ENCODE data around the gene FOXN3.

FOXN3 gene

GRCh38 chr14:89259951-89260609 is 157.0 kb downstream of the FOXN3 start:
- peaks cover 2 to 9% (median 4%) of the 10 kb centered on the region in 4 experiments for H3K36me3 ChIP-seq (ENCODE audit: control insufficient read depth in 4 of 4, insufficient read depth in 4 of 4, low read length in 3 of 4)
- H3K27me3 ChIP-seq (replicated peaks in 2 of 5; ENCODE audit: control insufficient read depth in 4 of 5, insufficient read depth in 5 of 5, low read length in 4 of 5) = no peaks in the 10 kb centered on the region
- 83% methylated on average over 6 of the region's 15 CpGs for WGBS (ENCODE audit: insufficient coverage)
- no peak overlapping the region for H3K4me3 ChIP-seq (ENCODE audit: control insufficient read depth in 1 of 7, extremely low read depth in 1 of 7, insufficient read depth in 4 of 7, low read depth in 2 of 7, low read length in 6 of 7)
- no peaks in the 10 kb centered on the region for H3K4me1 ChIP-seq (ENCODE audit: control extremely low read depth in 1 of 4, control insufficient read depth in 4 of 4, insufficient read depth in 4 of 4, low read length in 3 of 4)
- no peak for DNase-seq
- POLR2A ChIA-PET = no interaction called here
- CTCF ChIA-PET = interaction anchor here (0.8 to 4.2 kb wide), 3 partner anchors 8 to 19 kb away, joined by 3 to 21 read pairs (median 3); no protein-coding TSS in a partner anchor
- no peaks in the 10 kb centered on the region for H3K9me3 ChIP-seq (ENCODE audit: control extremely low read depth in 1 of 5, control insufficient read depth in 4 of 5, insufficient read depth in 2 of 5, low read depth in 1 of 5, low read length in 4 of 5)
- H3K27ac ChIP-seq (ENCODE audit: insufficient read depth in 1 of 2, low read depth in 1 of 2, low read length in 2 of 2, poor library complexity in 1 of 2, severe bottlenecking in 2 of 2) = no peak overlapping the region

GRCh38 chr14:89258728-89259273 is 158.2 kb downstream of the FOXN3 start:
- no peak for DNase-seq
- WGBS (ENCODE audit: insufficient coverage) = 80% methylated on average over 5 of the region's 6 CpGs
- ChIA-PET POLR2A (no interaction called here), CTCF (interaction anchor here (1.2 to 4.2 kb wide), 2 partner anchors 14 to 18 kb away, joined by 3 to 21 read pairs; no protein-coding TSS in a partner anchor)
- no peaks in the 10 kb centered on the region for H3K9me3 ChIP-seq (ENCODE audit: control extremely low read depth in 1 of 5, control insufficient read depth in 4 of 5, insufficient read depth in 2 of 5, low read depth in 1 of 5, low read length in 4 of 5)
- H3K4me1 ChIP-seq (ENCODE audit: control extremely low read depth in 1 of 4, control insufficient read depth in 4 of 4, insufficient read depth in 4 of 4, low read length in 3 of 4) = no peaks in the 10 kb centered on the region
- no peaks in the 10 kb centered on the region for H3K27me3 ChIP-seq (replicated peaks in 2 of 5; ENCODE audit: control insufficient read depth in 4 of 5, insufficient read depth in 5 of 5, low read length in 4 of 5)
- H3K4me3 ChIP-seq (ENCODE audit: control insufficient read depth in 1 of 7, extremely low read depth in 1 of 7, insufficient read depth in 4 of 7, low read depth in 2 of 7, low read length in 6 of 7) = no peak overlapping the region
- H3K36me3 ChIP-seq (ENCODE audit: control insufficient read depth in 4 of 4, insufficient read depth in 4 of 4, low read length in 3 of 4) = peaks cover 3 to 14% (median 4%) of the 10 kb centered on the region in 4 experiments
- H3K27ac ChIP-seq (ENCODE audit: insufficient read depth in 1 of 2, low read depth in 1 of 2, low read length in 2 of 2, poor library complexity in 1 of 2, severe bottlenecking in 2 of 2) = no peak overlapping the region

- no peak for DNase-seq
- WGBS (ENCODE audit: insufficient coverage) = no CpG with 5 or more reads among the region's 1 CpG
- Histone ChIP-seq H3K36me3 (ENCODE audit: control insufficient read depth in 4 of 4, insufficient read depth in 4 of 4, low read length in 3 of 4) (peaks cover 3 to 14% (median 4%) of the 10 kb centered on the region in 4 experiments), H3K4me1 (ENCODE audit: control extremely low read depth in 1 of 4, control insufficient read depth in 4 of 4, insufficient read depth in 4 of 4, low read length in 3 of 4) (no peaks in the 10 kb centered on the region), H3K4me3 (ENCODE audit: control insufficient read depth in 1 of 7, extremely low read depth in 1 of 7, insufficient read depth in 4 of 7, low read depth in 2 of 7, low read length in 6 of 7) (no peak overlapping the region), H3K27me3 (replicated peaks in 2 of 5; ENCODE audit: control insufficient read depth in 4 of 5, insufficient read depth in 5 of 5, low read length in 4 of 5) (no peaks in the 10 kb centered on the region), H3K9me3 (ENCODE audit: control extremely low read depth in 1 of 5, control insufficient read depth in 4 of 5, insufficient read depth in 2 of 5, low read depth in 1 of 5, low read length in 4 of 5) (no peaks in the 10 kb centered on the region), H3K27ac (ENCODE audit: insufficient read depth in 1 of 2, low read depth in 1 of 2, low read length in 2 of 2, poor library complexity in 1 of 2, severe bottlenecking in 2 of 2) (no peak overlapping the region)
- POLR2A ChIA-PET = no interaction called here
- CTCF ChIA-PET = interaction anchor here (1.3 kb wide), 1 partner anchor 47 kb away, joined by 3 read pairs; no protein-coding TSS in a partner anchor
These were observed 160.1 kb downstream of the FOXN3 start for GRCh38 chr14:89256951-89257350.

- Histone ChIP-seq H3K27me3 (replicated peaks in 2 of 5; ENCODE audit: control insufficient read depth in 4 of 5, insufficient read depth in 5 of 5, low read length in 4 of 5) (no peaks in the 10 kb centered on the region), H3K9me3 (ENCODE audit: control extremely low read depth in 1 of 5, control insufficient read depth in 4 of 5, insufficient read depth in 2 of 5, low read depth in 1 of 5, low read length in 4 of 5) (no peaks in the 10 kb centered on the region), H3K4me1 (ENCODE audit: control extremely low read depth in 1 of 4, control insufficient read depth in 4 of 4, insufficient read depth in 4 of 4, low read length in 3 of 4) (no peaks in the 10 kb centered on the region), H3K27ac (ENCODE audit: insufficient read depth in 1 of 2, low read depth in 1 of 2, low read length in 2 of 2, poor library complexity in 1 of 2, severe bottlenecking in 2 of 2) (no peak overlapping the region), H3K4me3 (ENCODE audit: control insufficient read depth in 1 of 7, extremely low read depth in 1 of 7, insufficient read depth in 4 of 7, low read depth in 2 of 7, low read length in 6 of 7) (no peak overlapping the region), H3K36me3 (ENCODE audit: control insufficient read depth in 4 of 4, insufficient read depth in 4 of 4, low read length in 3 of 4) (peaks cover 3 to 14% (median 4%) of the 10 kb centered on the region in 4 experiments)
- ChIA-PET POLR2A (interaction anchor here (0.5 kb wide), 1 partner anchor 150 kb away, joined by 3 read pairs; no protein-coding TSS in a partner anchor), CTCF (interaction anchor here (1.3 kb wide), 1 partner anchor 48 kb away, joined by 3 read pairs; no protein-coding TSS in a partner anchor)
- WGBS (ENCODE audit: insufficient coverage) = 96% methylated on average over 8 of the region's 8 CpGs
- DNase-seq = no peak
These were observed 160.8 kb downstream of the FOXN3 start for GRCh38 chr14:89256283-89256682.

- no peak for DNase-seq
- ChIA-PET CTCF (no interaction called here), POLR2A (no interaction called here)
- H3K4me1 ChIP-seq (ENCODE audit: control extremely low read depth in 1 of 4, control insufficient read depth in 4 of 4, insufficient read depth in 4 of 4, low read length in 3 of 4) = no peaks in the 10 kb centered on the region
- no peak overlapping the region for H3K4me3 ChIP-seq (ENCODE audit: control insufficient read depth in 1 of 7, extremely low read depth in 1 of 7, insufficient read depth in 4 of 7, low read depth in 2 of 7, low read length in 6 of 7)
- WGBS (ENCODE audit: insufficient coverage) = 100% methylated on average over 1 of the region's 3 CpGs
- peaks cover 3 to 14% (median 5%) of the 10 kb centered on the region in 4 experiments for H3K36me3 ChIP-seq (ENCODE audit: control insufficient read depth in 4 of 4, insufficient read depth in 4 of 4, low read length in 3 of 4)
- H3K9me3 ChIP-seq (ENCODE audit: control extremely low read depth in 1 of 5, control insufficient read depth in 4 of 5, insufficient read depth in 2 of 5, low read depth in 1 of 5, low read length in 4 of 5) = no peaks in the 10 kb centered on the region
- no peaks in the 10 kb centered on the region for H3K27me3 ChIP-seq (replicated peaks in 2 of 5; ENCODE audit: control insufficient read depth in 4 of 5, insufficient read depth in 5 of 5, low read length in 4 of 5)
- no peak overlapping the region for H3K27ac ChIP-seq (ENCODE audit: insufficient read depth in 1 of 2, low read depth in 1 of 2, low read length in 2 of 2, poor library complexity in 1 of 2, severe bottlenecking in 2 of 2)
These were observed 161.2 kb downstream of the FOXN3 start for GRCh38 chr14:89255852-89256251.

- ChIA-PET CTCF (interaction anchor here (1.4 kb wide), 2 partner anchors 8 to 85 kb away, joined by 3 to 4 read pairs; no protein-coding TSS in a partner anchor), POLR2A (no interaction called here)
- H3K9me3 ChIP-seq (ENCODE audit: control extremely low read depth in 1 of 5, control insufficient read depth in 4 of 5, insufficient read depth in 2 of 5, low read depth in 1 of 5, low read length in 4 of 5) = no peaks in the 10 kb centered on the region
- H3K4me3 ChIP-seq (ENCODE audit: control insufficient read depth in 1 of 7, extremely low read depth in 1 of 7, insufficient read depth in 4 of 7, low read depth in 2 of 7, low read length in 6 of 7) = no peak overlapping the region
- no peak for DNase-seq
- H3K27ac ChIP-seq (ENCODE audit: insufficient read depth in 1 of 2, low read depth in 1 of 2, low read length in 2 of 2, poor library complexity in 1 of 2, severe bottlenecking in 2 of 2) = no peak overlapping the region
- H3K36me3 ChIP-seq (ENCODE audit: control insufficient read depth in 4 of 4, insufficient read depth in 4 of 4, low read length in 3 of 4) = peaks cover 3 to 14% (median 5%) of the 10 kb centered on the region in 4 experiments
- H3K4me1 ChIP-seq (ENCODE audit: control extremely low read depth in 1 of 4, control insufficient read depth in 4 of 4, insufficient read depth in 4 of 4, low read length in 3 of 4) = no peaks in the 10 kb centered on the region
- 96% methylated on average over 7 of the region's 9 CpGs for WGBS (ENCODE audit: insufficient coverage)
- H3K27me3 ChIP-seq (replicated peaks in 2 of 5; ENCODE audit: control insufficient read depth in 4 of 5, insufficient read depth in 5 of 5, low read length in 4 of 5) = no peaks in the 10 kb centered on the region
These were observed 162.0 kb downstream of the FOXN3 start for GRCh38 chr14:89255012-89255411.

Data from common myeloid progenitor, CD34-positive (primary cell).